GM12875 (cell line): ENCODE measurements around the gene AMT.

Experiments used
- H3K4me3 ChIP-seq: one replicate; pipeline ENCODE4 v1.5.1; 2011; ENCODE audit warnings: low read depth, low read length, control low read depth
- CTCF ChIP-seq: IDR thresholded peaks from 2 replicates; pipeline ENCODE4 v1.5.1; 2011; ENCODE audit warnings: low read depth, mild to moderate bottlenecking, control low read depth, inconsistent platforms, low read length, moderate library complexity, borderline replicate concordance; ENCODE audit not compliant: insufficient read depth

AMT gene

GRCh38 chr3:49424816-49425215 is 2.5 kb upstream of the AMT start:
- H3K4me3 ChIP-seq = no peak overlapping the region

GRCh38 chr3:49421890-49422378 is 339 bp downstream of the AMT start:
- H3K4me3 ChIP-seq = no peak overlapping the region
- TF ChIP-seq CTCF = no peak

More at GRCh38 chr3:49424816-49425215, 2.5 kb upstream of the AMT start:
- no peak for TF ChIP-seq CTCF

GRCh38 chr3:49417516-49418120 is 4.7 kb downstream of the AMT start:
- no peak overlapping the region for H3K4me3 ChIP-seq
- TF ChIP-seq CTCF = no peak

GRCh38 chr3:49416867-49417266 is 5.4 kb downstream of the AMT start:
- no peak for TF ChIP-seq CTCF
- H3K4me3 ChIP-seq = no peak overlapping the region

GRCh38 chr3:49415931-49416601 is 6.2 kb downstream of the AMT start:
- H3K4me3 ChIP-seq = no peak overlapping the region
- TF ChIP-seq CTCF = no peak

GRCh38 chr3:49414753-49415152 is 7.5 kb downstream of the AMT start:
- no peak for TF ChIP-seq CTCF

GRCh38 chr3:49413338-49413734 is 8.9 kb downstream of the AMT start:
- H3K4me3 ChIP-seq = peak overlapping the region; percentile 86
- TF ChIP-seq CTCF = no peak

More at GRCh38 chr3:49414753-49415152, 7.5 kb downstream of the AMT start:
- no peak overlapping the region for H3K4me3 ChIP-seq
